SU-DHL-6 (cell line): Measurements from ENCODE around the gene AP3S1.

Experiments
- CTCF ChIP-seq: fragments of 200-600 bp; sonication (generic); IDR thresholded peaks from one replicate; pipeline ENCODE4 v1.5.1; 2017; ENCODE audit warnings: antibody characterized with exemption, mild to moderate bottlenecking, low read length, moderate library complexity; ENCODE audit not compliant: insufficient read depth, poor library complexity, severe bottlenecking
- EZH2phosphoT487 ChIP-seq: fragments of 200-600 bp; sonication (generic), shearing (Covaris generic); conservative IDR thresholded peaks from 2 replicates; pipeline ENCODE4 v1.6.1; 2018; ENCODE audit warnings: mild to moderate bottlenecking, antibody characterized with exemption, low read length, moderate library complexity, mixed read lengths

GRCh38 chr5:115947260-115947659 lies 105.5 kb downstream of the AP3S1 start:
- TF ChIP-seq CTCF, result no peak
- TF ChIP-seq EZH2phosphoT487, result no peak
